NCI-H1048 (cell line): Measurements from ENCODE around the gene IGSF21.
"Not testable (repeated sequence)": the region's sequence is repeated elsewhere in the genome, so short reads cannot be mapped to it uniquely, and the experiment has no call there.

ENCODE experiments used
- DNase-seq: peaks from one replicate; lab custom pipeline; 2025; lab: John Stamatoyannopoulos, UW

IGSF21 gene

DNA sequence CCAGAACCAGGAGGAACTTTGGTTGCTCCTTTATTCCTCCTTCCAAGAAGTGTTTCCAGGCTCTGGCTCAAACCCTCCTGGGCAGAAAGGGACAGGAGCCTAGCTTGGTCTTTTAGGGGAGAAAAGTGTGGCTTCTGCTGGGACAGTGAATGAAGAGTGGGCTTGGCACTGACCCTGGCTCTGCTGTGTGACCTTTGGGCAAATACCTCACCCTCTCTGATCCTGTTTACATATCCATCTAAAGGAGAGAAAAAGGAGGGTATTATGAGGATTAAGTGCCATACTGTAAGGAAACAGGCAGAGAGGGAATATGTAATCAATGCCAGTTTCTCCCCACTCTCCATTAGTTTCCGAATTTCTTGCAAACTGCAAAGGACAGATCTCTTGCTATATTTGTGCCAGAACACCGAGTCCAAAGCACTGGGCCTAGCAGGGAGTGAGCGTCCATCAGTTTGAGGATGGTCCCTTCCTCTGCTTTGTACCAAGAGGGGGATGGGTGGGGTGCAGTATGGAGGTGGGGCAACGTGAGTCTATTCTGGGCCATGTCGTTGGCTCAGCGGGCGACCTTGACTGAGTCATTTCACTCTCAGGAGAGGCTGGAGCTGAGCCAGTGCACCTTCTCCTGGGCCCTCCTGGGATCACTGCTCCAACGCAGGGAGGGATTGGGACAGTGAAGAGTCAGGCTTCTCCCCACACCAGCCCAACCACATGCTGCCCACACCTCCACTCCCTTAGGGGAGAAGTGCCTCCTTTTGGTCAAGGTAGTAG lies 38.4 kb downstream of the IGSF21 start:
- DNase-seq = no peak

DNA sequence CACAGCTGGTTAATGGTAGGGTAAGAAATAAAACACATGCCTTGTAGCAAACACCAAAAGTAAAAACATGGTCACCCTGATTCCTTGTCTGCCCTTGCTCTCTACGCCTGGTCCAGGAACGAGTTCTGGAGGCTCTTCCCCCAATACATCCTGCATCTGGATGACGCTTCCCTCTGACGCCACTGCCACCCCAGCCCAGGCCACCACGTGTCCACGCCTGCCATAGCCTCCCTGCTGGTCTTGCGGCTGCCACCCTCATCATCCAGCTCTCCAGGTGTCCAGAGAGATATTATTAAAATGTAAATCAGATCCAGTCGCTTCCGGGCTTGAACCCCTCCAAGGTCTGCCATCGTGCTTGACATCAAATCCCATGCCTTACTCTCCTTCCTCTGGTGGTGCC lies 39.3 kb downstream of the IGSF21 start:
- no peak for DNase-seq

GRCh38 chr1:18147672-18148071 lies 40.1 kb downstream of the IGSF21 start:
- DNase-seq = no peak

GRCh38 chr1:18148461-18148860 lies 40.9 kb downstream of the IGSF21 start:
- no peak for DNase-seq

GRCh38 chr1:18149027-18149641 lies 41.5 kb downstream of the IGSF21 start:
- no peak for DNase-seq

GRCh38 chr1:18151436-18152122 lies 44.0 kb downstream of the IGSF21 start:
- no peak for DNase-seq

DNA sequence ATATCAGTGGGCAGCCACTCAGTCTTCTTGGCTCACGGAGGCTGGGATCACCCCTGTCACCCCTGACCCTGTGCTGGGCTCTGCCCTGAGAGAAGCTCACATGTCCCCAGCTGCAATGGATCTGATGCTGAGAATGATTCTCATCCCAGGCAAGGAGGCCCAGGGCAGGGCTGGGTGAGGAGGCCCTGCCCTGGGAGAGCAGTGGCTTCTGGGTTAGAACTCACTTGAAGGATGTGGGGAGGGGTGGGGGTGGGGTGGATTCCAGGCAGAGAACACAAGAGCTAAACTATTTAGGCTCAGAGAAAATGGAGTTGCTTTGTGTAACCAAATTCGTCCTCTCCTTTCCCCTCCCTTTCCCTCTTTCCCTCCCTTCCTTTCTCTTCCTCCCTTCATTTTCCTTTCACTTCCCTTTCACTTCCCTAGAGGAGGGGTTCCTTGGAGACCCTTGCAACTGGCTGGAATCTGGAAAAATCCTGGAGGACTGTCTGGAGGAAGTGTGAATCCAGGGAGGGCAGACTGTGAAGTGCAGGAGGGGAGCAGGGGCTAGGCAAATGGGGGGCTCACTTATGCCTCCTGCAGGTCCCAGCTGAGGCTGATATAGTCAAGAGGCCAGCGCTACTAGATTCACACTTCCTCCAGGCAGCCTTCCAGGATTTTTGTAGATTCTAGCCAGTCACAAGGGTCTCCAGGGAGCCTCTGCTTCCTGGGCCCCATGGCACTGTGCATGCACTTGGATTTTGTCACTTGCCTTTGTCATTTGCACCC lies 47.0 kb downstream of the IGSF21 start:
- DNase-seq = no peak

- no peak for DNase-seq
Observed at GRCh38 chr1:18155881-18156385, 48.3 kb downstream of the IGSF21 start.

- DNase-seq = no peak
Observed at GRCh38 chr1:18157352-18157751, 49.8 kb downstream of the IGSF21 start.

GRCh38 chr1:18157968-18158367 lies 50.4 kb downstream of the IGSF21 start:
- DNase-seq = no peak

- no peak for DNase-seq
Observed at GRCh38 chr1:18158714-18159113, 51.1 kb downstream of the IGSF21 start.

DNA sequence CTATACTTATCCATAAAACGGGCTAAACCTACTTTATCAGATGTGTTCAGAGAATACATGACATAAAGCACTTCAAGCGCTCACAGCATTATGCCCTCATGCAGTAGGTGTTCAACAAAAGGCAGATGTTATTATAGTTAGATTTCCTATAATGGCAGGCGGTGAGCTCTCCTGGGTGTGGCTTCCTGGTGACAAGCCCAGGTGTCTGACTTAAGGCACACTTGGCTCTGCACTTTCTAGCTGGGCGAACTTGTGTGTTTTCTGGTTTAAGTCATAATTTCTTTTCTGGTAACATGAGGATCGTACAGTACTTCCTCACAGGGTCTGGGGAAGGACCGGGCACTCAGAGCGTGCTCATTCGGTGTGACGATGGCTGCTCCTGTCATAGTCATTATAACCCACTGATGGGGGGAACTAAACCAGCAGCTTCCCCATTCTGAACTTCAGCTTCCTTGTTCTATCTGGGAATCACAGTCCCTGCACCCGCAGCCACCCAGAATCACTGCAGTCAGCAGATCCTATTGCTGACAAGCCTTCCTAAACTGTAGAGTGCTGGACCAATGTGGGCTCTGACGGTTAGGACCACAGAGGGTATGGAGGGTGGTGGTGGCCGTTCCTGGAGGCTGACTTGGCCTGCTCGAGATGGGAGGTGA lies 52.8 kb downstream of the IGSF21 start:
- no peak for DNase-seq

GRCh38 chr1:18161690-18162089 lies 54.1 kb downstream of the IGSF21 start:
- no peak for DNase-seq

DNA sequence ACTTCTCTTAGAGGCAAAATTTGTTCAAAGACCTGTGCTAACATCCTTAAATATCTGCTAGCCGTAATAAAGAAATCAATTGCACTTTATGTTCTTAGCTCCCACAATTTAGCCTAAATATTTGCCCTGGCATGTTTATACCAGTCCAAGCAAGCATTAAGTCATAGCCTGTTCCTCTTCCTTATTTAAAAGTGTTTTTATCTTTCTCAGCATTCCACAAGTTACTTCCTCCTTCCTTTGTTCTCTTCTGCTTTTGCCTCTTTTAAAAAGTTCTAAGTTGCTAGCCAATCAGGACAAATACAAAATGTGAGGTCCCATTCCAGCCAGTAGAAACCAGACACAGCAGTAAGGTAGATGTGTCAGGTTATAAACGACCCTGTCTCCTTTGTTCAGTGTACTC lies 58.0 kb downstream of the IGSF21 start:
- not testable (repeated sequence) for DNase-seq

- DNase-seq = no peak
Observed at GRCh38 chr1:18166341-18166740, 58.7 kb downstream of the IGSF21 start.

- DNase-seq = no peak
Observed at GRCh38 chr1:18166929-18167328, 59.3 kb downstream of the IGSF21 start.

GRCh38 chr1:18170444-18170843 lies 62.8 kb downstream of the IGSF21 start:
- DNase-seq = no peak

DNA sequence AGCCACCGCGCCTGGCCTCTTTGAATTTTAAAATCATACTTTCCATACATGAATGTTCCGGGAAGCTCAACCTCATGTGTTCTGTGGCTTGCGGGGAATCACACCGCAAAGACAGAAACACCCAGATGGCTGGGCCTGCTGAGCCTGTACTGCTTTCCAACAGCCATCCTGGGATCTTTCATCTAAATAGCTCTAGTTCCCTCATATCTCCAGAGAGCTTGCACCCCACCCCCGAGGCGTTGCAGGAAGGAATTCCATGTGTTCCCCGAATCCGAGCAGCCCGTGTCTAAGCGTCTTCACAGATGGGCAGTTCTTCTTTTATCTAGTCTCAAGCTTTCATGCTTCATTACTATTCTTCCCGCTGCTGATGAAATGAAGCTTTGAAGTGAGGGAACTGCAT lies 66.4 kb downstream of the IGSF21 start:
- DNase-seq = no peak

GRCh38 chr1:18175051-18175450 lies 67.5 kb downstream of the IGSF21 start:
- DNase-seq = no peak

- no peak for DNase-seq
Observed at GRCh38 chr1:18175530-18176377, 68.2 kb downstream of the IGSF21 start.

- DNase-seq = no peak
Observed at GRCh38 chr1:18176619-18177018, 69.0 kb downstream of the IGSF21 start.
